ENCODE measurements around the gene DIAPH2.

GRCh38 chrX:96719161-96719875, 34.7 kb downstream of the DIAPH2 start:
- TF ChIP-seq CTCF (IDR thresholded peaks at IDR 0.05; ENCODE audit: low read length) (no peak), EZH2 (optimal IDR thresholded peaks at IDR 0.05; ENCODE audit: low read depth, low read length) (no peak)
